Measurements from ENCODE around the gene KANSL1L. TPM values are rescaled to one million over a fixed set of nuclear protein-coding genes. Genes with fewer than 3 reads are reported as not detected.
"Not testable (repeated sequence)": the region's sequence is repeated elsewhere in the genome, so short reads cannot be mapped to it uniquely, and the experiment has no call there.

KANSL1L gene
- total RNA-seq: 1 to 10 TPM; 4.7 to 8.6 TPM
- long read RNA-seq, partial matches to known transcripts: 0 of 3 reads
- long read RNA-seq, other reads (novel, unspliced or antisense): 3 of 3 reads

GRCh38 chr2:210171309-210172218 lies at the start of gene KANSL1L:
Gene KANSL1L, minus strand, starts transcription at chr2:210171409. Its CDS starts 16,827 bp downstream, at chr2:210154582.
- intact Hi-C loops (cut with DNase I, micrococcal nuclease): no loop called here
- peak; percentile 91 for ATAC-seq
- peak; percentile 99 to 100 for DNase-seq

- intact Hi-C loops (cut with DNase I, micrococcal nuclease): no loop called here
- DNase-seq: no peak
- ATAC-seq: no peak
These were observed 43.9 kb upstream of the KANSL1L start for GRCh38 chr2:210215120-210215519.

DNA sequence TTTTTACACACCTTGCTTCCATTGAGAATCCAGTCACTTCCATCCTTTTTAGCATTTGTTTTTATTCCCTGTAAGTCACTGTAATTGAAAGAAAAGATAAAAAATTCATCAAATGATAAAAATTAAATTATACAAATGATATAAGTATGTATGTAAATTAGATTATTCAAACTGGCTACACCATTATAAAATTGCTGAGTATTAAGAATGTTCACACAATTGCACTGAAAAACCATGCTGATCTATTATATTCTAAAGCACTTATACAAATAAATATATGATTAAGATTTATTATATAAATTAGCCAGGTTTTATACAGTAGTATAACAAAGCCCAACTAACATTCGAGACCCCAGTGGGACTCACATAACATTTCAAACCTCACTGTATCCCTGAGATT lies 39.0 kb upstream of the KANSL1L start:
- intact Hi-C loops (cut with DNase I, micrococcal nuclease): no loop called here
- ATAC-seq (no peak), DNase-seq (no peak)

- intact Hi-C loops (cut with DNase I, micrococcal nuclease): no loop called here
- DNase-seq (no peak), ATAC-seq (no peak)
These were observed 36.7 kb upstream of the KANSL1L start for GRCh38 chr2:210207929-210208328.

DNA sequence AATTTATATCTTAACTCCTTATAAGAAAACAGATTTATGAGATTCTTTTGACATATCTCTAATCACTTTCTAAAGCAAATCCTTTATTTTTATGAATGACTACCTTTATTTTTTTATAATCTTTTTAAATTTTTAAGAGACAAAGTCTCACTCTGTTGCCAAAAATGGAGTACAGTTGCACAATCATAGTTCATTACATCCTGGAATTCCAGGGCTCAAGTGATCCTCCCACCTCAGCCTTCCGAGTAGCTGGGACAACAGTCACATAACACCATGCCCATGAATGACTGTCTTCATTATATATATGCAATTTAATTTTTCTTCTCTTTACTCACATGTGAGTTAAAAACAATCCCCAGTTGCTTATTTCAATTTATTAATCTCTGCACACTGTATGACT lies 32.3 kb upstream of the KANSL1L start:
- DNase-seq (no peak), ATAC-seq (no peak)
- intact Hi-C loops (cut with DNase I, micrococcal nuclease): no loop called here

- ATAC-seq (no peak), DNase-seq (no peak)
- intact Hi-C loops (cut with DNase I, micrococcal nuclease): no loop called here
These were observed 31.9 kb upstream of the KANSL1L start for GRCh38 chr2:210203147-210203546.

DNA sequence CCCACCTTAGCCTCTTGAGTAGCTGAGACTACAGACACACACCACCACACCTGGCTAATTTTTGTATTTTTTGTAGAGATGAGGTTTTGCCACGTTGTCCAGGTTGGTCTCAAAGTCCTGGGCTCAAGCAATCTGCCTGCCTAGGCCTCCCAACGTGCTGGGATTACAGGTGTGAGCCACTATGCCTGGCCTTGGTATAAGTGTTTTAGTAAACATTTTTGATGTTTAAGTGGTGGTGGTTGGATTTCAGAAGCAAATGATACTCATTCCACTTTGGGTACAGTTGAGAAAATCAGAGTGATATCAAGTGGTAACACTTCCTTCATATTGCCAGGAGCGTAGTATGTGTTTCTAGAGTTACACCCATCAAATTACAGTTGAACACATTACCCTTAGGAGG lies 28.6 kb upstream of the KANSL1L start:
- DNase-seq (no peak), ATAC-seq (no peak)
- intact Hi-C loops (cut with DNase I, micrococcal nuclease): loop anchor here (2.0 to 10.0 kb wide), 3 partner anchors 127 to 225 kb away; no protein-coding TSS in a partner anchor

GRCh38 chr2:210199186-210199765 lies 28.1 kb upstream of the KANSL1L start:
- ATAC-seq: no peak
- intact Hi-C loops (cut with DNase I, micrococcal nuclease): loop anchor here (2.0 to 10.0 kb wide), 3 partner anchors 126 to 224 kb away; no protein-coding TSS in a partner anchor
- DNase-seq: no peak

- DNase-seq: no peak
- no peak for ATAC-seq
These were observed 27.1 kb upstream of the KANSL1L start for GRCh38 chr2:210198326-210198725.

DNA sequence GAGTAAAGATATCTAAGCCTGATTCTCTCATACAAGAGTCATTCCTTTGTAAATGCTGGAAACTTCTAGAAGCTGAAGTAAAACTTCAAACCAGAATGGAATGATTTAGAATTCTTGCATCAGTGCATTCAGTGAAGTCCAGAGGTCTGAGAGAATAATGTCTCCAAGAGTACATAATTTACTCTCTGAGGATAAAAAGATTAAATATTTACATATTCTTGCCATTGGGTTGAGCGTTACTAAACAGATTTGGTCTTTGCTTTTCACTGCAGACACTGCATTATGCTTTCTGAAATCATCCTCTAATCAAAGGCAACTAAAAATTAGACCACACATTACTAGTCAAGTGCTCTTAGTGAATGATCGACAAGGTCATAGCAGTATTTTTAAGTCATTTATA lies 26.5 kb upstream of the KANSL1L start:
- intact Hi-C loops (cut with DNase I, micrococcal nuclease): loop anchor here (2.0 to 10.0 kb wide), 3 partner anchors 125 to 223 kb away; no protein-coding TSS in a partner anchor
- ATAC-seq: no peak
- DNase-seq: no peak

More at GRCh38 chr2:210198326-210198725, 27.1 kb upstream of the KANSL1L start:
- intact Hi-C loops (cut with DNase I, micrococcal nuclease): loop anchor here (2.0 to 10.0 kb wide), 3 partner anchors 126 to 224 kb away; no protein-coding TSS in a partner anchor

GRCh38 chr2:210195101-210195852 lies 24.1 kb upstream of the KANSL1L start:
- intact Hi-C loops (cut with DNase I, micrococcal nuclease): loop anchor here (5.0 to 10.0 kb wide), 2 partner anchors 218 to 220 kb away; no protein-coding TSS in a partner anchor
- ATAC-seq (peak; percentile 53), DNase-seq (peak in 1 of 2 donors; percentile 7)

- ATAC-seq: no peak
- intact Hi-C loops (cut with DNase I, micrococcal nuclease): loop anchor here in 1 of 2 donors (10.0 kb wide), 1 partner anchor 216 kb away; no protein-coding TSS in a partner anchor
- DNase-seq: no peak
These were observed 19.1 kb upstream of the KANSL1L start for GRCh38 chr2:210190345-210190744.

DNA sequence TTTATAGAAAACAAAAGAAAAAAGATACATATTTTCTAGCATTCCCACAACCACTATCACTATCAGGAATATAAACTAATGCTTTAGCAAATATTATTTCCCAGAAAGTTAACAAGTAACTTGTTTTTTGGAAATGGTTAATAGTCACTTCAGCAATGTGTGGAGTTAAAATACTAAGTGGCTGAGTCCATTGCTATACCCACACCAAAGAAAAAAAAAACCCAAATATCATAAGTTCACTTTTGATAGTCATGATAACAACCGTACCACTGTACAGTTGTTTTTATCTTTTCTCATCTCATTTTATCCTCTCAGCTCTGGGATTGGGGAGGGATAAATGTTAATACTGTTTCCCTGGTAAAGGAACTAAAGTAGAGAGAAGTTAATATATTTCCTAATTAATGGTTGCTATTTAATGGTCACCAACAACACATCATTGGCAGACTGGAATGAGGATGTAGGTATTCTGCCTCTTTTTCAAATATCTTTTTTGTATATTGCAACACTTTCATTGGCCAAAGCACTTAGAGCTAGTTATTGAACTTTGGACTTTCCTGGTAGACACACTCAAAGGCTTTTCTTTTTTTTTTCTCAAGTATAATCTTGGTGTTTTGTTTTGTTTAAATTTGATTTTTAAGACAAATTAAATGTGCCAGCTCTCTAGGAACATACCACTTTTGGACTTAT lies 18.4 kb upstream of the KANSL1L start:
- peak; percentile 77 for ATAC-seq
- intact Hi-C loops (cut with DNase I, micrococcal nuclease): loop anchor here in 1 of 2 donors (10.0 kb wide), 1 partner anchor 215 kb away; no protein-coding TSS in a partner anchor
- no peak for DNase-seq

DNA sequence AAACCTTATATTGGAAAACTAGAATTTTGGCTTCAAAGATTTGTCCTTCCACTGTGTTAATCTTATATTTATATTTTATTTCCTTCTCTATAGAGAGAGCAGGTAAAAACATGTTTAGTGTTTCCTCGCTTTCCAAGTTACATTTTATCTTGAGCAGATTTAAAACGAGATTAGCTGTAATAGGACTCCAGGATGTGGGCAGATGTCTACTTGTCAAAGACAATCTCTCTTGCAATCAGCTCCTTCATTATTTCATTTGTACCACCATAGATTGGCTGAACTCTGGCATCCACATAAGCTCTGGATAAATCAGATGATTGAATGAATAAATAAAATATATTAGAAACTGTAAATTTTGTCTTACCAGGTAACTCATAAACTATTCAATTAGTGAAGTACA lies 17.5 kb upstream of the KANSL1L start:
- DNase-seq (no peak), ATAC-seq (no peak)
- intact Hi-C loops (cut with DNase I, micrococcal nuclease): no loop called here

GRCh38 chr2:210188190-210188589 lies 17.0 kb upstream of the KANSL1L start:
- intact Hi-C loops (cut with DNase I, micrococcal nuclease): no loop called here
- DNase-seq: no peak
- no peak for ATAC-seq

DNA sequence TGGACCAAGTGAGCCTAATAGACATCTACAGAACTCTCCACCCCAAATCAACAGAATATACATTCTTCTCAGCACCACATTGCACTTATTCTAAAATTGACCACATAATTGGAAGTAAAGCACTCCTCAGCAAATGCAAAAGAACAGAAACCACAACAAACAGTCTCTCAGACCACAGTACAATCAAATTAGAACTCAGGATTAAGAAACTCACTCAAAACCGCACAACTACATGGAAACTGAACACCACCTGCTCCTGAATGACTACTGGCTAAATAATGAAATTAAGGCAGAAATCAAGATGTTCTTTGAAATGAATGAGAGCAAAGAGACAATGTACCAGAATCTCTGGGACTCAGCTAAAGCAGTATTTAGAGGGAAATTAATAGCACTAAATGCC lies 12.7 kb upstream of the KANSL1L start:
- intact Hi-C loops (cut with DNase I, micrococcal nuclease): not testable (repeated sequence)

DNA sequence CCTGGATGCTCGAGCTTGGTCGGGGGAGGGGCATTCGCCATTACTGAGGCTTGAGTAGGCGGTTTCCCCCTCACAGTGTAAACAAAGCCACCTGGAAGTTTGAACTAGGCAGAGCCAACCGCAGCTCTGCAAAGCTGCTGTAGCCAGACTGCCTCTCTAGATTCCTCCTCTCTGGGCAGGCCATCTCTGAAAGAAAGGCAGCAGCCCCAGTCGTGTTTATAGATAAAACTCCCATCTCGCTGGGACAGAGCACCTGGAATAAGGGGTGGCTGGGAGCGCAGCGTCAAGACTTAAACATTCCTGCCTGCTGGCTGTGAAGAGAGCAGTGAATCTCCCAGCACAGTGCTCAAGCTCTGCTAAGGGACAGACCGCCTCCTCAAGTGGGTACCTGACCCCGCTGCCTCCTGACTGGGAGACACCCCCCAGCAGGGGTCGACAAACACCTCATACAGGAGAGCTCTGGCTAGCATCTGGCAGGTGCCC lies 10.4 kb upstream of the KANSL1L start:
- ATAC-seq; intact Hi-C loops (cut with DNase I, micrococcal nuclease): not testable (repeated sequence)
- DNase-seq: peak in 1 of 2 donors; percentile 9

More for the DNA sequence above, 12.7 kb upstream of the KANSL1L start:
- not testable (repeated sequence) for DNase-seq, ATAC-seq

GRCh38 chr2:210181033-210181605 lies 9.9 kb upstream of the KANSL1L start:
- ATAC-seq; intact Hi-C loops (cut with DNase I, micrococcal nuclease); DNase-seq: not testable (repeated sequence)

Measured in left colon (tissue), 2 donors.